ENCODE data around the gene DDX42. TPM values are rescaled to one million over a fixed set of nuclear protein-coding genes. Genes with fewer than 3 reads are reported as not detected.

DDX42 gene
- total and polyA plus RNA-seq, 2 of the 13 experiments (the other 11 are each of a cell fraction or from before 2014, with no cell fraction given), result 87.2 to 92.9 TPM

DNA sequence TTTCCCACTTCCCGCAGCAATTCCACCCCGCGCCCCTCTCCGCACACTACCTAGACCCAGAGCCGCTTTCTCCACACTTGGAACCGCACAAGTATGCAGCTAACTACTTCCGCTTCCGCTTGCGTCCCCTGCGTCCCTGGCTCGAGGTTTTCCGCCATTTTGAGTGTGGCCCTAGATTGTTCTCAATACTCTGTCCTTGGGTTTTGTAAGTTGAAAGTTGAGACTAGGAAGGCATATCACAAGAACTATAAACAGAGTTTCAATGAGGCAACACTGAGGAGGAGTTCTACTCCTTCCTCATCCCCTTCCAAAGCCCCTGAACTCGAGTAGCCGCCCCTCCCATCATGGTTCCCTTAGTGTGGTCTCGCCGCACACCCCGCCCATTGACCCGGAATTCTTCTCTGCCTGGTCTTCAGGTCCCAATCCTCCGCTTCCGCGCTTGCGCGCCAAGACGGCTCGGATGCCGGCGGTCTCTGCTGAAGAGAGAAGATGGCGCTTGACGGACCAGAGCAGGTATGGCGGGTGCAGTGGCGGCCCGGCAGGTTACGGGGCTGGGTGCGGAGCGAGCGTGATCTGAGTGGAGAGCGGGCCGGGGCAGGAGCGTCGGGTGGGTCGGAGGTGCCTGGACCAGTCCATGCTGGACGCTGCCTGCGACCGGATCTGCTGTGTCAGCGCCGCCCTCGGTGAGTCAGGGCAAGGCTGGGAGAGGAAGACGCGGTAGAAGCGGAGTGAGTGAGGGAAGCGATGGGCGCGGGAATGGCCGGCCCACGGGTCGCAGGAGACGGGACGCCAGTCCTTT, 53.2 kb downstream of the DDX42 start, which contains the start of the genes FTSJ3 and PSMC5 (continued):
- TF ChIP-seq, protein P1, sequence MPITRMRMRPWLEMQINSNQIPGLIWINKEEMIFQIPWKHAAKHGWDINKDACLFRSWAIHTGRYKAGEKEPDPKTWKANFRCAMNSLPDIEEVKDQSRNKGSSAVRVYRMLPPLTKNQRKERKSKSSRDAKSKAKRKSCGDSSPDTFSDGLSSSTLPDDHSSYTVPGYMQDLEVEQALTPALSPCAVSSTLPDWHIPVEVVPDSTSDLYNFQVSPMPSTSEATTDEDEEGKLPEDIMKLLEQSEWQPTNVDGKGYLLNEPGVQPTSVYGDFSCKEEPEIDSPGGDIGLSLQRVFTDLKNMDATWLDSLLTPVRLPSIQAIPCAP (CRISPR knock-in tag; IDR thresholded peaks at IDR 0.05; ENCODE audit: low read depth), result peak; percentile 45; the same call in 1 of the 2 replicates
- TF ChIP-seq, protein P2, sequence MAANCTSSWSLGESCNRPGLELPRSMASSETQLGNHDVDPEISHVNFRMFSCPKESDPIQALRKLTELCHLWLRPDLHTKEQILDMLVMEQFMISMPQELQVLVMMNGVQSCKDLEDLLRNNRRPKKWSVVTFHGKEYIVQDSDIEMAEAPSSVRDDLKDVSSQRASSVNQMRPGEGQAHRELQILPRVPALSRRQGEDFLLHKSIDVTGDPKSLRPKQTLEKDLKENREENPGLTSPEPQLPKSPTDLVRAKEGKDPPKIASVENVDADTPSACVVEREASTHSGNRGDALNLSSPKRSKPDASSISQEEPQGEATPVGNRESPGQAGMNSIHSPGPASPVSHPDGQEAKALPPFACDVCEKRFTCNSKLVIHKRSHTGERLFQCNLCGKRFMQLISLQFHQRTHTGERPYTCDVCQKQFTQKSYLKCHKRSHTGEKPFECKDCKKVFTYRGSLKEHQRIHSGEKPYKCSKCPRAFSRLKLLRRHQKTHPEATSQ (CRISPR knock-in tag; IDR thresholded peaks at IDR 0.05; ENCODE audit: borderline replicate concordance), result no peak
- TF ChIP-seq MED1 (CRISPR knock-in tag; IDR thresholded peaks at IDR 0.05) (peak; percentile 68), ZFP36L2 (CRISPR knock-in tag; IDR thresholded peaks at IDR 0.05) (peak; percentile 64; the same call in 1 of the 2 replicates), NFE2 (CRISPR knock-in tag; IDR thresholded peaks at IDR 0.05) (peak; percentile 44; the same call in 1 of the 2 replicates), ARHGAP35 (CRISPR knock-in tag; IDR thresholded peaks at IDR 0.05; ENCODE audit: borderline replicate concordance) (peak; percentile 87; the same call in 1 of the 2 replicates), TBL1XR1 (IDR thresholded peaks at IDR 0.05; ENCODE audit: borderline replicate concordance, low read length, partially characterized antibody) (peak; percentile 21), ZNF558 (CRISPR knock-in tag; IDR thresholded peaks at IDR 0.05; ENCODE audit: borderline replicate concordance) (peak; percentile 95; the same call in 1 of the 2 replicates)
- TF ChIP-seq, protein P3, sequence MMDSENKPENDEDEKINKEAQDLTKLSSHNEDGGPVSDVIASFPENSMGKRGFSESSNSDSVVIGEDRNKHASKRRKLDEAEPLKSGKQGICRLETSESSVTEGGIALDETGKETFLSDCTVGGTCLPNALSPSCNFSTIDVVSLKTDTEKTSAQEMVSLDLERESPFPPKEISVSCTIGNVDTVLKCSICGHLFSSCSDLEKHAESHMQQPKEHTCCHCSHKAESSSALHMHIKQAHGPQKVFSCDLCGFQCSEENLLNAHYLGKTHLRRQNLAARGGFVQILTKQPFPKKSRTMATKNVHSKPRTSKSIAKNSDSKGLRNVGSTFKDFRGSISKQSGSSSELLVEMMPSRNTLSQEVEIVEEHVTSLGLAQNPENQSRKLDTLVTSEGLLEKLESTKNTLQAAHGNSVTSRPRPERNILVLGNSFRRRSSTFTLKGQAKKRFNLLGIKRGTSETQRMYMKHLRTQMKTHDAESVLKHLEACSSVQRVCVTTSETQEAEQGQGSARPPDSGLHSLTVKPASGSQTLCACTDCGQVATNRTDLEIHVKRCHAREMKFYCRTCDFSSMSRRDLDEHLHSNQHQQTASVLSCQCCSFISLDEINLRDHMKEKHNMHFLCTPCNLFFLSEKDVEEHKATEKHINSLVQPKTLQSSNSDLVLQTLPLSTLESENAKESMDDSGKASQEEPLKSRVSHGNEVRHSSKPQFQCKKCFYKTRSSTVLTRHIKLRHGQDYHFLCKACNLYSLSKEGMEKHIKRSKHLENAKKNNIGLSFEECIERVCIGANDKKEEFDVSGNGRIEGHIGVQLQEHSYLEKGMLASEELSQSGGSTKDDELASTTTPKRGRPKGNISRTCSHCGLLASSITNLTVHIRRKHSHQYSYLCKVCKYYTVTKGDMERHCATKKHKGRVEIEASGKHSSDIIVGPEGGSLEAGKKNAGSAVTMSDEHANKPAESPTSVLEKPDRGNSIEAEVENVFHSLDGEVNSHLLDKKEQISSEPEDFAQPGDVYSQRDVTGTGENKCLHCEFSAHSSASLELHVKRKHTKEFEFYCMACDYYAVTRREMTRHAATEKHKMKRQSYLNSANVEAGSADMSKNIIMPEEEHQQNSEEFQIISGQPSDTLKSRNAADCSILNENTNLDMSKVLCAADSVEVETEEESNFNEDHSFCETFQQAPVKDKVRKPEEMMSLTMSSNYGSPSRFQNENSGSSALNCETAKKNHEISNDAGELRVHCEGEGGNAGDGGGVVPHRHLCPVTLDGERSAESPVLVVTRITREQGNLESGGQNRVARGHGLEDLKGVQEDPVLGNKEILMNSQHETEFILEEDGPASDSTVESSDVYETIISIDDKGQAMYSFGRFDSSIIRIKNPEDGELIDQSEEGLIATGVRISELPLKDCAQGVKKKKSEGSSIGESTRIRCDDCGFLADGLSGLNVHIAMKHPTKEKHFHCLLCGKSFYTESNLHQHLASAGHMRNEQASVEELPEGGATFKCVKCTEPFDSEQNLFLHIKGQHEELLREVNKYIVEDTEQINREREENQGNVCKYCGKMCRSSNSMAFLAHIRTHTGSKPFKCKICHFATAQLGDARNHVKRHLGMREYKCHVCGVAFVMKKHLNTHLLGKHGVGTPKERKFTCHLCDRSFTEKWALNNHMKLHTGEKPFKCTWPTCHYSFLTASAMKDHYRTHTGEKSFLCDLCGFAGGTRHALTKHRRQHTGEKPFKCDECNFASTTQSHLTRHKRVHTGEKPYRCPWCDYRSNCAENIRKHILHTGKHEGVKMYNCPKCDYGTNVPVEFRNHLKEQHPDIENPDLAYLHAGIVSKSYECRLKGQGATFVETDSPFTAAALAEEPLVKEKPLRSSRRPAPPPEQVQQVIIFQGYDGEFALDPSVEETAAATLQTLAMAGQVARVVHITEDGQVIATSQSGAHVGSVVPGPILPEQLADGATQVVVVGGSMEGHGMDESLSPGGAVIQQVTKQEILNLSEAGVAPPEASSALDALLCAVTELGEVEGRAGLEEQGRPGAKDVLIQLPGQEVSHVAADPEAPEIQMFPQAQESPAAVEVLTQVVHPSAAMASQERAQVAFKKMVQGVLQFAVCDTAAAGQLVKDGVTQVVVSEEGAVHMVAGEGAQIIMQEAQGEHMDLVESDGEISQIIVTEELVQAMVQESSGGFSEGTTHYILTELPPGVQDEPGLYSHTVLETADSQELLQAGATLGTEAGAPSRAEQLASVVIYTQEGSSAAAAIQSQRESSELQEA (CRISPR knock-in tag; IDR thresholded peaks at IDR 0.05; ENCODE audit: not compliant biosample characterization), result peak; percentile 68
- TF ChIP-seq, protein P4, sequence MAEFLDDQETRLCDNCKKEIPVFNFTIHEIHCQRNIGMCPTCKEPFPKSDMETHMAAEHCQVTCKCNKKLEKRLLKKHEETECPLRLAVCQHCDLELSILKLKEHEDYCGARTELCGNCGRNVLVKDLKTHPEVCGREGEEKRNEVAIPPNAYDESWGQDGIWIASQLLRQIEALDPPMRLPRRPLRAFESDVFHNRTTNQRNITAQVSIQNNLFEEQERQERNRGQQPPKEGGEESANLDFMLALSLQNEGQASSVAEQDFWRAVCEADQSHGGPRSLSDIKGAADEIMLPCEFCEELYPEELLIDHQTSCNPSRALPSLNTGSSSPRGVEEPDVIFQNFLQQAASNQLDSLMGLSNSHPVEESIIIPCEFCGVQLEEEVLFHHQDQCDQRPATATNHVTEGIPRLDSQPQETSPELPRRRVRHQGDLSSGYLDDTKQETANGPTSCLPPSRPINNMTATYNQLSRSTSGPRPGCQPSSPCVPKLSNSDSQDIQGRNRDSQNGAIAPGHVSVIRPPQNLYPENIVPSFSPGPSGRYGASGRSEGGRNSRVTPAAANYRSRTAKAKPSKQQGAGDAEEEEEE (CRISPR knock-in tag; IDR thresholded peaks at IDR 0.05; ENCODE audit: borderline replicate concordance), result no peak; the same call in 1 of the 2 replicates
